ENCODE data around the gene DEFB112.

DNA sequence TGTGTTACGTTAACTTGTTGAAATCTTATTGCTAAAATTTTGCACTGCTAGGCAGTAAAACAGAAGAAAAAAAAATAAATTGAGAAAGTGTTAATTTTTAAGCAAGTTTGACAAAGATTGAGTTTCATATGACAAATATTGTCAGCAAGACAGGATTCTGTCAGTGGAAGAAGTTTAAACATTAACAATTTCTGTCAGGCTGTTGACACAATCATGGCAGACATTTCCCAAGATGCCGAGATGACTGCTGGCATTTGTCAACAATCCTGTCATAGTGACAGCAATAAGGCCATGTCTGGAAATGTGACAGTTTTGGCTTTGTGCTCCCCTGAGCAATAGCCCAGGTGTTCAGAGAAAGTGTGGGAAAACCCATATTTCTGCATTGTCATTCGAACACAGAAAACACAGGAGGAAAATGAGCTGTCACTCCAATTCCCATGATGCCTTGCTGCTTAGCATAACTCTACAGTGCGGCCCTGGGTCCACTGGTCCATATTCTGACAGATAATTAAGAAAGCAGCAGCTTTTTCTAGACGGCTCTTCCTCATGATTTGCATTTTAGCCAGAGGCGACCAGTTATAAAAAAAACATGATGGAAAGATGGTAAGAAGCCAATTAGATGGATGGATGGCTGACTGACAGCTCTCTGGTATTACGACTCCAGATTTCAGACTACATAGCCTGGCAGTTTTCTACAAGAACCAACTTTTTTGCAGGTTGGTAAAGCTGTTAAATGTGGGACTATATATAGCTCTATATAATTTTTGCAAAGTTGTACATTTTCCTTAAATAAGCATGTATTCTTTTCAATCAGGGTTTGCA, 43.6 kb upstream of the DEFB112 start:
- TF ChIP-seq, protein P1, sequence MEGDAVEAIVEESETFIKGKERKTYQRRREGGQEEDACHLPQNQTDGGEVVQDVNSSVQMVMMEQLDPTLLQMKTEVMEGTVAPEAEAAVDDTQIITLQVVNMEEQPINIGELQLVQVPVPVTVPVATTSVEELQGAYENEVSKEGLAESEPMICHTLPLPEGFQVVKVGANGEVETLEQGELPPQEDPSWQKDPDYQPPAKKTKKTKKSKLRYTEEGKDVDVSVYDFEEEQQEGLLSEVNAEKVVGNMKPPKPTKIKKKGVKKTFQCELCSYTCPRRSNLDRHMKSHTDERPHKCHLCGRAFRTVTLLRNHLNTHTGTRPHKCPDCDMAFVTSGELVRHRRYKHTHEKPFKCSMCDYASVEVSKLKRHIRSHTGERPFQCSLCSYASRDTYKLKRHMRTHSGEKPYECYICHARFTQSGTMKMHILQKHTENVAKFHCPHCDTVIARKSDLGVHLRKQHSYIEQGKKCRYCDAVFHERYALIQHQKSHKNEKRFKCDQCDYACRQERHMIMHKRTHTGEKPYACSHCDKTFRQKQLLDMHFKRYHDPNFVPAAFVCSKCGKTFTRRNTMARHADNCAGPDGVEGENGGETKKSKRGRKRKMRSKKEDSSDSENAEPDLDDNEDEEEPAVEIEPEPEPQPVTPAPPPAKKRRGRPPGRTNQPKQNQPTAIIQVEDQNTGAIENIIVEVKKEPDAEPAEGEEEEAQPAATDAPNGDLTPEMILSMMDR (conservative IDR thresholded peaks at IDR 0.05; ENCODE audit: low read length): no peak
- no peak for TF ChIP-seq EZH2phosphoT487 (IDR thresholded peaks at IDR 0.05; ENCODE audit: borderline replicate concordance)
